ENCODE results near the gene KIAA0586.

DNA sequence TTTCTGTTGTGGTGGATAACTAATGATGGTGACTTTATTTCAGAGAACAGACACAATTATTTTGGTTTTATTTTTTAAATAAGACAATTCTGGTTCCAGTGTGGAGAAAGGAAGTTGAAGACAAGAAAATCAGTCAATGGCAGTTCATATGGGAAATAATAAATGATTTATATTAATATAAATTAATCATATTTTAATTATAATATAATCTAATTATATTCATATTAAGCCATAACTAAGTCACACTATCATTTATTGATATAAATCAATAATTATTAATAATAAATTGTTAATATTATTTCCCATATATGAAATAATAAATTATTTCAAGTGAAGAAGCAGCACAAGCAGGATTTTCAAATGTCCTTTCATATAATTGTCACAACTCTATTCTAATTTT, 29.0 kb upstream of the KIAA0586 start:
- TF ChIP-seq, protein P1, sequence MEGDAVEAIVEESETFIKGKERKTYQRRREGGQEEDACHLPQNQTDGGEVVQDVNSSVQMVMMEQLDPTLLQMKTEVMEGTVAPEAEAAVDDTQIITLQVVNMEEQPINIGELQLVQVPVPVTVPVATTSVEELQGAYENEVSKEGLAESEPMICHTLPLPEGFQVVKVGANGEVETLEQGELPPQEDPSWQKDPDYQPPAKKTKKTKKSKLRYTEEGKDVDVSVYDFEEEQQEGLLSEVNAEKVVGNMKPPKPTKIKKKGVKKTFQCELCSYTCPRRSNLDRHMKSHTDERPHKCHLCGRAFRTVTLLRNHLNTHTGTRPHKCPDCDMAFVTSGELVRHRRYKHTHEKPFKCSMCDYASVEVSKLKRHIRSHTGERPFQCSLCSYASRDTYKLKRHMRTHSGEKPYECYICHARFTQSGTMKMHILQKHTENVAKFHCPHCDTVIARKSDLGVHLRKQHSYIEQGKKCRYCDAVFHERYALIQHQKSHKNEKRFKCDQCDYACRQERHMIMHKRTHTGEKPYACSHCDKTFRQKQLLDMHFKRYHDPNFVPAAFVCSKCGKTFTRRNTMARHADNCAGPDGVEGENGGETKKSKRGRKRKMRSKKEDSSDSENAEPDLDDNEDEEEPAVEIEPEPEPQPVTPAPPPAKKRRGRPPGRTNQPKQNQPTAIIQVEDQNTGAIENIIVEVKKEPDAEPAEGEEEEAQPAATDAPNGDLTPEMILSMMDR (IDR thresholded peaks at IDR 0.05; ENCODE audit: low read depth, low read length), result no peak
- TF ChIP-seq, protein P2, sequence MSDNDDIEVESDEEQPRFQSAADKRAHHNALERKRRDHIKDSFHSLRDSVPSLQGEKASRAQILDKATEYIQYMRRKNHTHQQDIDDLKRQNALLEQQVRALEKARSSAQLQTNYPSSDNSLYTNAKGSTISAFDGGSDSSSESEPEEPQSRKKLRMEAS (IDR thresholded peaks at IDR 0.05; ENCODE audit: low read depth, low read length), result no peak
- TF ChIP-seq POLR2A (IDR thresholded peaks at IDR 0.05; ENCODE audit: extremely low read depth, insufficient read length), result no peak

All from NB4 (cell line).